ENCODE measurements around the gene EXOC7.

The EXOC7 gene

DNA sequence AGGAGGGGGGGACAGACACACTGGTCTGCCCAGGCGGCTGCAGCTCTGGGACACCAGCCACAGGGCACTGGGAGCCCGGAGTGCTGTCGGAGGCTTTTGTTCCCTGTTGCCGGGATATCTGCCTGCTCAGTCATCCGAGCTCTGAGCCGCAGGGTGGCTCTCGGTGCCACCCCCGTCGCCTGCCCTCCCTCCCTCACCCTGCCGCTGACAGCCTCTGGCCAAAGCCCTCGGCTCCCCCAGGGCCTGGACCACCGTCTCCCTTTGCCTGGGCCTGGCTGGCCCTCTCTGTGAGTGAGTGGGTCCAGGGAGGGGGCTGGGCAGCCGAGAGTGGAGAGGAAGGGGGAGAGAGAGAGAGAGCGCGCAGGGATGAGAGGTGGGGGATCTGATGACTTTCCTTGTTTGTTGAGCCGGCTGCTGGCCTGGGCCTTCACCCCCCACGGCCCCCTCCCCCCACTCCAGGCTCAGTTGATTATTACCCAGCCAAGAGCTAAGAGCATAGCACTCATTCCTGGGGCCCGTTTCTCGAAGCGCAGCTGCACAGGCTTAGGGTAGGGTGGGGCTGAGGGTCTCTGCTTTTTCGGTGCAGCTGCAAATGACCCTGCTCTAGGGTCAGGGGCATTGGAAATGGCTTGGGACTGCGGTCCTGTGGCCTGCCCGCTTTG, 34.8 kb upstream of the EXOC7 start:
- DNase-seq (ENCODE audit: low read depth in 2 of 2): no peak

DNA sequence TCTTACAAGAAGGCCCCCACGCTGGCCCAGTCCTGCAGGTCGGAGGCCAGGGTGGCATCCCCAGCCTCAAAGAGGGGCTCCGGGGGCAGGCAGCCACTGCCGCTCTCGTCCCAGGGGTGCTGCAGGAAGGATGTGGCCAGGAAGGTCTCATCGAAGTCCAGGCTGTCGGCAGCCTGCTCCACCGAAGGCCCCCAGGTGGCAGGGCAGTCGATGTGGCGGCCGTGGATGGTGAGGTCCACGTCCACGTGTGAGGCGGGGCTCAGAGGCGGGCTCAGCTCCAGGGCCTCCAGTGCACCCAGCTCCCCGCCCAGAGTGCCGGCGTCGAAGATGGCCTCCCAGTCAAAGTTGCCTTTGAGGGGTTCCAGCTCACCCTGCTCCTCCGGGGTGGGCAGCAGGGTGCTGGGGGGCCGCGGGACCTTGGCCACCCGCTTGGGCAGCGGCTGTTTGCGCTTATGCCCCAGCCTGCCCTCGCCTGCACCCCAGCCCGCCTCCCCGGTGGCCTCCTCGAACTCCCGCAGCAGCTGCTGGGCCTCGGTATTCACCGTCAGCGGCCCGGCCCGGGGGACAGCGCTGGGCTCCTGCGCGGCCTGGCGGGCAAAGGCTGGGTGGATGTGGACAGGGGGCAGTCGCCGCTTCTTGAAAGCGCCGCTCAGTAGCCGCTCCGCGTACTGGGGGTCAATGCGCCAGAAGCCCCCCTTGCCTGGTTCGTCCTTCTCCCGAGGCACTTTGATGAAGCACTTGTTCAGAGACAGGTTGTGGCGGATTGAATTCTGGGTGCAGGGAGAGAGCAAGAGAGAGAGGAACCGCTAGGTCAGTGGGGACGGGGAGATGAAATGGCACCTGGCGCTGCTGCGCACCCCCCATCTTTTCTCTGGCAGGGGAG, 34.0 kb upstream of the EXOC7 start:
- no peak for DNase-seq (ENCODE audit: low read depth in 2 of 2)

DNA sequence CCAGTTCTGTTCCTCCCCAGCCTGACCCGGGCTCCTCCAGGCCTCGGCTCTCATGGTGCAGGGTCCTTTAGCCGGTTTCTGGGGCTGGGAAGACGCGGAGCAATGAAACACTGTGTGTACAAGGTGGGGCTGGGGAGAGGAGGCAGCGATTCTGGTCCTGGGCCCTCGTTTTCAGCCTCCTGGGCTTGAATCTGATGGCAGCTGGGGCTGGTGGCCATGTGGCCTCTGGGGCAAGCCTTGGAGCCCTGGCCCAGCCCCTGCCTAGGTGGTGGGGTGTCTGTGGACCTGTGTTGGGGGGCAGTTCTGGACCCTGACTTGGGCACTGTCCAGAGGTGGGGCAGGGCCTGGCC, 33.4 kb upstream of the EXOC7 start:
- DNase-seq (ENCODE audit: low read depth in 2 of 2): no peak

DNA sequence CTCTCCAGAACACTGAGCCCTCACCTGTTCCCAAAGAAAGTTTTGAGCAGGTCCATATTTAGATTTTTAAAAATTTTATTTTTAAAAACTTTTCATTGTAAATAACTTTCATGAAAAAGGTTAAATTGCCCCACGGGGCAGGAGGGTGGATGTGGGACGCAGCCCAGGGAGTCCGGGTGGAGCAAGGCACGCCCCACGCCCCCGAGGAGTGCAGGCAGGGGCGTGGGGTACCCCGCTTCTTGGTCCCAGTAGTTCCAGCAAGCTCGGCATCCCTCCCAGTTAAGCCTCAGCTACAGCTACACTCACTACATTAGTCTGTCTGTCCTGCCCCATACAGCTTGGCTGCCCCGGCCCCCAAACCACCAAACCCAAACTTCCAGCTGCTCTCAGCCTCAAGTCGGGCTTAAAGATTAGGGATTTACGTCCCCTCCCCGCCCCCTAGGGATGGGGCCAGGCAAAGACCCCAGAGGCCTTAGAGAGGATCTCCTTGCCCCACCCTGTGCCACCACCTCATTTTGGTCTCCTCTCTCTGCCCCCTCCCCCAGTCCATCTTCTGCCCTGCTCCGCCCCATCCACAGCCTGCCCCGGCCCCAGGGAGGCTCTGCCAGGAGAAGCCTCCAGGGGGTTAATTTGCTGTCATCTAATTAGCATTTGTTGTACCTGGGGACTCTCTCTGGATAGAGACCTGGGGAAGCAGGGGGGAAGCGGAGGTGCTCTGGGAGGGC, 32.9 kb upstream of the EXOC7 start:
- DNase-seq (ENCODE audit: low read depth in 2 of 2): no peak

DNA sequence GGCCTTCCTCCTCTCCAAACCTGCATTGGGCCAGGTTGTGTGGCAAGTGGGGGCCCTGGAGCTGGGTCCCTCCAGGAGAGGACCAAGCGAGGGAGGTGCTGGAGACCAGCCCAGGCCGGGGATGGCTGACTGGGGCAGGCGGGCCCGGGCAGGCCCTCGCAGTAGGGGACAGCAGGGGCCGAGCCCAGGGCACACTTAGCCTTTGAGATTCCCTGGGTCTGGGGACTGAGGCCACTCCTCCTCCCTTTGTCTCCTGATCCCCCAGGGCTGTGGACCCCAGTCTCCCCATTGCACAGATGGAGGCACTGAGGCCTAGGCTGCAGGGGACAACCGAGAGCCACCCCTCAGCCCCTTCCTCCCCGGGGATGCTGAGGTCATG, 32.2 kb upstream of the EXOC7 start:
- DNase-seq (ENCODE audit: low read depth in 2 of 2): no peak

DNA sequence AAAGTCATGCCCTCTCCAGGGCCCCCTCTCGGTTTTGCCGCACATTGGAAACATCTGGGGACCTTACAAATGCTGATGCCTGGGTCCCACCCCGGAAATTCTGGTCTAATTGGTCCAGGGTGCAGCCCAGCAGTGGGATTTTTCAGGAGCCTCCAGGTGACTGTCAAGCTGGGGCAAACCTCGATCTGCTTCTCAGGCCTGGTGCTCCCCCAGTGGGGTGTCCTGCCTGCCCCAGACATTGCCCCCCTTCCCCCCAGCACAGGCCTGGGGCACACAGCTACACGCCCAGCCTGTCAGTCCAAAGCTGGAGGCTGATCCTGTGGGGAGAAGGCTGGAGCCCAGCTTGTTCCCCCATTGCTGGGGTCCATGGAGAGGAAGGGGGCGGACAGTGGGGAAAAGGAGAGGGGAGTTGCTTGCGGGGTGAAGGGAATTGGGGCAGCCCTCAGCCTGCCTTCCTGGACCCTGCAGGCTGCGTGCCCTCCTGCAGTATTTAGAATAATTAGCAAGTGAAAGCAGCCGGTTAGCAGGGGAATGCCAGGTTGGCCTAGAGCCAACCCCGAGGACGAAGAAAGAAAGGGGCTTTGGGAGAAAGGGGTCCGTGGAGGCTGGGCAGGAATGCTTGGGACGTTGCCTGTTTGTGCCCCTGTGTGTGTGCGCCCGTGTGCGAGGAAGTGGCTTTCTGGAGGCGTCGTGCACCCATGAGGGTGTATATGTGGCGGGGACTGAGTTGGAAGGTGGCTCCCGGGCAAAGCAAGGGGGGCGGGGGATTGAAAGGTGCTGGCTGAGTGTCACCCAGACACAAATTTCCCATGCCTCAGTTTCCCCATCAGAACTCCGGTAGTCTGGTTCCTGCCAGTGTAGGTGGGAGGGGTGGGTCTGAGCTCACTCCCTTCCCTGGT, 31.6 kb upstream of the EXOC7 start:
- DNase-seq (ENCODE audit: low read depth in 2 of 2): no peak

DNA sequence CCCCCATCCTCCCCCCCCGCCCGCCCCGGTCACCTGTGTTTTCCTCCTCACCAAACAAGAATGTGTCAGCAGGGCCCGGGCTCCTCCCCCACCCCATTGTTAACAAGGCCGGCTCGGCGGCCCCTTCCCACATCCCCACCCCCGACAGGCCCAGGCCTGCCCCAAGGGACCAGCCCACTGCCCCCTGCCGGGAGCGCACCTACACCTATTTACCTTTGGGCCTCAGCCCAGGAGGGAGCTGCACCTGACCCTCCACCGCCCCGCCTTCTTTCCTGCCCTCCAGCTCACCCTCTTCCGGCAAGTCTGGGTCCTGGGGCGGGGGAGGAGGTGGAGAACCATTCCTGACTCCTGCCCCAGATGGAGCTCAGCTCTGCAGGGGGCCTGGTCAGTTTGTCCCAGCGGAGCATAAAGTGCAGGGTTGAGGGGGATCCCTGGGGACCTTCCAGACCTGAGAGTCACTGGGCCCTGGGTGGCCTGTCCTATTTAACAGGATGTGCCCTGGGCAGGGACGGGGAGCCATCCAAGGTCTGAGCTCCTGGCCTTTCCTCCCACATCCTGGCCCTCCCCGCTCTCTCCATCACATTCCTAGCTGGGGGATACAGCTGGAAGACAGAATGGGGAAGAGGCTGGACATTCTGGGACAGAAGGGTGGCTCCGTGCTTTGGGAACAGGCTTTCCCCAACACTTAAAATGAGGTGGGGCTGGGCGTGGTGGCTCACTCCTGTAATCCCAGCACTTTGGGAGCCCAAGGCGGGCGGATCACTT, 29.2 kb upstream of the EXOC7 start:
- no peak for DNase-seq (ENCODE audit: low read depth in 2 of 2)

DNA sequence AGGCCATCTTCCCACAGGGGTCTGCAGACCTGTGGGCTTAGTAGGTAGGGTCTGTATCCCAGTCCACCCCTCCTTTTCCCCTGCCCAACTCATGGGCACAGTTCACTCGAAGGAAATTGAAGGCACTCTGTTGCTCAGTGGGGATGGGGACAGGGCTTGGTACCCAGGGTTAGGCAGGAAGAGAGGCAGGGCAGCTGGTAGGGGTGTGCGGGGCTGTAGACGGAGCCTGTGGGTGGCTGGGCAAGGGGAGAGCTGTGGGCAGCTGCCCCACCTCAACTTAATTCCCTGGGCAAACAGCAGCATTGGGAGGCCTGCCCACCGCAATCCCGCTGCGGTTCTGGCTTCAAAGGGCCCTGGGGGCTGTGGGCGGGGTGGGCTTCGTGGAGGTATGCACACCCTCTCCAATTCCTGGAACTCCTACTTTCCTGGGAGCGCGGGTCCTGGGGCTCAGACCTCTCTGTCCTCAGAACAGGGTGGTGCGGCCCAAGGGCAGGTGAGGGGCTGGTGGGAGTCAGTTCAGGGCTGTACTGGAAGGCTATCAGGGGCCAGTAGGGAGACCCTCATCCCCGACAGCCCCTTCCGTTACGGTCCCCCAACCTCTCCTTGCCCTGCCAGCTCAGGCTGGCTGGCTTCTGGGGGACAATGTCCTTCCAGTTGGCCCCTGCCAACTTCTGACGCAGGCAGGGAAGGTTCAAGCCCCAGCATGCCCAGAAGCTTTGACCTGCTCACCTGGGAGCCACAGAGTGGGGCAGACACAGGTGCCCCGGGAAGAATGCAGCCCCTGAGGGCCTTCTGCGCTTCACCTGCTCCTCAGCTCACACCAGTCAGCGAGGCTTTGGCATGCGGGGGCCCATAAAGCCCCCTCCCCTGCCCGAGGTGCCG, 28.3 kb upstream of the EXOC7 start:
- no peak for DNase-seq (ENCODE audit: low read depth in 2 of 2)

DNA sequence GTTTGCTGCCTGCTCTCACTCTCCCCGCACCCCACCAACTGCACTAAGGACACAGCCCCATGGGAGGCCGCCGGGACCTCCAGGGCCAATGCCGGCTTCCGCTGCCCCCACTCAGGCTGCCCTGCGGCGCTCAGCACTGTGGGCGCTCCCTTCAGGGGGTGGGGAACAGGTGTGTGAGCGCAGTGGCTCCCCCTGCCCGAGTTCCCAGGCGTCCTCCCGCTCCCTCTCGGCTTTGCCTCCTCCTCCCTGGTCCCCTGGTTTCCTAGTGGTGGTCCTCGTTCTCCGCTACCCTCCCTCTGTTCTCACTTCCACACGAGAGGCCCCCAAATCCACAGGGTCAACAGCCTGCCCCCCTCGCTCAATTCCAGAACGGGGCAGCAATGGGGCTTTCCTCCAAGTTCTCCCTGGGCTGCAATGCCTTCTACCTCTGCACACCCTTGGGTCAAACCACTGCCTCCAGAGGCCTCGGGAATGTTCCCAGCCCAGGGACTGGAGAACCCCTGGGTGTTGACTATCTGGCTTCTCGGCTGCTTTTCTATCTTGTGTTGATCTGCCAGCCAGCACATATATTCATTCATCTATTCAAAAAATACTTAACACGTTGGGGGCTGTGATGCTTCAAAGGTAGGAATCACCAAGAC, 27.6 kb upstream of the EXOC7 start:
- DNase-seq (ENCODE audit: low read depth in 2 of 2): no peak

DNA sequence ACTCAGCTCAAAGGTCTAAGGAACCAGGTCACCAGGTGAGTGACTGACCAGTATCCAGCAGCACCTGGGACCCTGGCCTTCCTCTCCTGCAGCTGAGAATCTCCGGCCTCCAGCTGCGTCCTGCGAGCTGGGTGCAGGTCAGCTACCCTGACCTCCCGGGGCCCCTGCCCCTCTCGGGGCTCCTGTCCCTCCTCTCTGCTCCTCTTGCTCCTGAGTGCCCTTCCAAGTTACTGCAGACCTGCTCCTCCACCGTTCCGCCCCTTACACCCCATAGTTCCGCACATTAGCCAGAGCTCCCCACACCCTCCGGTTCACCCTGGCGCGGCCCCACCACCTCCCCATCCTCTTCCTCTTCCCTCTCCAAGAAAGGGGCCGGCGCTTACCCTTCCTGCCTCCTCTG, 26.9 kb upstream of the EXOC7 start:
- DNase-seq (ENCODE audit: low read depth in 2 of 2): no peak

DNA sequence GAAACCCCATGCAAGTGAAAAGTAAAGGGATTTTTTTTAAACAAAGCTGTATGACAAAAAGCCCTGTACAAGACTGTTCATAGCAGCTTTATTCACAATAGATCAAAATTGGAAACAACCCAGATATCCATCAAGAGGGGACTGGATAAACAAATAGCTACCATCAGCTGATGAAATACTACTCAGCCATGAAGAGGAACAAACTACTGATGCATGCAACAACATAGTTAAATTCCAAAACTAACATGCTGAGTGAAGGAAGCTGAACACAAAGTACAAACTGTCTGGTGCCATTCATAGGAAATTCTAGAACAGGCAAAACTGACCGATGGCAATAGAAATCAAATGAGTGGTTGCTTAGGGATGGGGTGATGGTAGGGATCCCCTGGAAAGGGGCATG, 22.3 kb upstream of the EXOC7 start:
- no peak for DNase-seq (ENCODE audit: low read depth in 2 of 2)

DNA sequence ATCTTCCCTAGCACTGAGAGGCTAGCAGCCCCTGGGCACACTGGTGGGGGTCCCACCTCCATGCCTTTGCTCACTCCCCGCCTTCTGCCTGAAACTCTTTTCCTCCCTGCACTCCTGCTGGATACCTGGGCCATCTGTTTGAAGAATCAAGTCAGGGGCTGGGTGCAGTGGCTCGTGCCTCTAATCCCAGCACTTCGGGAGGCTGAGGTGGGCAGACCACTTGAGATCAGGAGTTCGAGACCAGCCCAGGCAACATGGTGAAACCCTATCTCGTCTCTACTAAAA, 21.7 kb upstream of the EXOC7 start:
- no peak for DNase-seq (ENCODE audit: low read depth in 2 of 2)

DNA sequence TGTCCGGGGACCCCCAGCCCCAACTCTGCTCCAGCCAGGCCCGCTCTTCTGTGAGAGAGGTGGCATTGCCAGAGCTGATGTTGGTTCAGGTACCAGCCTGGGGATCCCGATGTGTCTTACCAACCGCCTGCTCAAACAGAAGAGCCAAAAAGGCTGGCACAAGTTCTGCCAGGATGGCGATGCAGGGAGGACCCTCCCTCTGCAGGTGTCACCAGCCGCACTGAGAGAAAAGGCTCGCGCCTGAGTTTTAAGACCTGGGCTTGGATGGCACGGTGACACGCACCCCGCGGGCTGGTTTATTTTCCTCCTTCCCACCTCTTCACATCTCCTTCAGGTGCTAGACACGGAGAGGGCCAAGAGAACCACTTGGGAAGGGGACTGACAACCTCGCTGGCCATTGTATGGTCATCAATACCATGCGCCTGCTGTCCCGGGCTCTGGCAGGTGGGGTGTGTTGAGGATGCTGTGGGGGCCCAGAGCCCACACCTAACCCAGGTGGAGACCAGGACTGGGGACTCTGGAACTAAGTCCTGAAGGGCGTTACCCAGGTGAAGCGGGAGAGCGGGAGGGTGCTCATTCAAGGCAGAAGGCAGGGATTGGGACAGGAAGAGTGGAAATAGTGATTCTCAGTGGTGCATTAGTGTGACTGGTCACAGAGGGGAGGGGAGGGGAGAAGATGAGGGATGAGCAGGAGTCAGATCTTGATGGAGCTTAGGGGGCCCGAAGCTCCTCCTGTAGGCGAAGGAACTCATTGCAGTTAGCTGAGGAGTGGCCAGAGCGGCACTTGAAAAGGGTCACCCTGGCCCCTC, 21.2 kb upstream of the EXOC7 start:
- no peak for DNase-seq (ENCODE audit: low read depth in 2 of 2)

DNA sequence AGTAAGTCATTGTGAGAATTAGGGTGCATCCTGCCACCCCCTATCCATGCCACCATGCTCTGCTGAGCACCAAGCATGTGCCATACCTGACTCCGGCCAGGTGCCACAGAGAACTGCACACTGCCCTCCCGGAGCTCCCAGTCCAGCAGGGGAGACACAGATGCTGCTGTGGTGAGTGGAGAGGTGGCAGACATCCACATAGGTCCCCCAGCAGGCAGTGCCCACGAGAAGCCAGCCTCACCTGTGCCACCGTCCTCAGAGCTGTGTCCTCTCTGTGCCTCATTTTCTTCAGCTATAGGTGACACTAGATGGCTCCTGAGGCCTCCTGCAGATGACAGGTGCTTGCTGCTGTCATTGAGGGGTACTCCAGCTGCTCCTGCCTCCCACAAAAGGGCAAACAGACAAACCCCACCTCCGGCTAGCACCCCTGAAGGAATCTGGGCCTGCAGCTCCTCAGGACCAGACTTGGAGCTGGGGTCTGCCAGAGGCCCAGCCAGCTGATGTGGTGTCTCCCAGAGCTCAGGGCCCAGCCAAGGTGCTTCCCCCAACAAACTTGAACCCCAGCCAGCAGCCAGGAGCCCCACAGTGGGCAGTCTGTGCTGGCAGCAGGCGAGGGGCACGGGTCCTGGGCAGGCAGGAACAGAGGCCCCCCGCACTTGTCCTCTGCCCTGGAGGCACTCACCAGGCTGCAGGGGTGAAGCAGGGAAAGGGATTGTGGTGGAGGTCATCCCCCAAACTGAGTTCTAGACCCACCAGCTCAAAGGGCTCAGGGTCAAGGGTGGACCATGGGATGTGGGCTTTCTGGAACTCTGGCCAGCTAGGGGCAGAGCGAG, 20.4 kb upstream of the EXOC7 start:
- no peak for DNase-seq (ENCODE audit: low read depth in 2 of 2)

DNA sequence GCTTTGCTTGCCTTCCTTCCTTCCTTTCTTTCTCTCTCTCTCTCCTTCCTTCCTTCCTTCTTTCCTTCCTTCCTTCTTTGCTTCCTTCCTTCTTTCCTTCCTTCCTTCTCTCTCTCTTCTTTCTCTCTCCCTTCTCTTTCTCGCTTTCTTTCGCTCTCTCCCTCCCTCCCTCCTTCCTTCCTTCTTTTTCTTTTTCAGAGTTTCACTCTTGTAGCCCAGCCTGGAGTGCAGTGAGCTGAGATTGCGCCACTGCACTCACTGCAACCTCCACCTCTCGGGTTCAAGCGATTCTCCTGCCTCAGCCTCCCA, 19.6 kb upstream of the EXOC7 start:
- DNase-seq (ENCODE audit: low read depth in 2 of 2): no peak

DNA sequence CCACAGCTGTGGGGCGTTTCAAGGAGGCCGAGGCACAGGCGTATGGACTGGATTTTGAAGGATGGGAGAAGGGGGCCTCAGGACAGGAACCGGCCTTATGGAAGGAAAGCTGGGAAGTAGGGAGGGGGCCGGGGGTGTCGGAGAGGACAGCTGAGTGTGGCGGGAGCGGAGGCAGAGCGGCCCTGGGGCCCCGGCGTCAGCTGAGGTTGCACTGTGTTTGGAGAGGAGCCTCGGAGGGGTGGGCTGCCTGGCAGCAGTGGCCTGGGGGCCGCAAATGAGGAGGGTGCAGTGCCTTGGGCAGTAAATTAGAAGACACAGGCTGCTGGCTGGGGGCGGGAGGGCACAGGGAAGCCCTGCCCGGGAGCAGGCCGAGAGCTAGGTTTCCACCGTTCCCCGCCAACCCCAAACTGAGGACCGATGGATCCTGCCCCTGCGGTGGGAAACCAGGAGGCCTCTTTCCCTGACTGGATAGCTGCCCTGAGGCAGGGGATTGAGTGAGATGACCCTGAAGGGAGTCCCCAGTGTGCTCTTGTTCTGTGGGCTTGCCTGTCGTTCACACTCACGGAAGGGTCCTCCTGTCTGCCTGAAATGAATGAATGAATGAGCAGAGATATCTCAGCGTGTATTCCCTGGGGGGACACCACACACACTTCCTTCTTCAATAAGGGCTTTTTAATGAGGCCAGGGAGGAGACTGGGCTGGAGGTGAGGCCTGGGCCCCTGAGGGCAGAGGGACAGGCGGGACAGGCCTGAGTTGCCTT, 19.0 kb upstream of the EXOC7 start:
- DNase-seq (ENCODE audit: low read depth in 2 of 2): no peak

DNA sequence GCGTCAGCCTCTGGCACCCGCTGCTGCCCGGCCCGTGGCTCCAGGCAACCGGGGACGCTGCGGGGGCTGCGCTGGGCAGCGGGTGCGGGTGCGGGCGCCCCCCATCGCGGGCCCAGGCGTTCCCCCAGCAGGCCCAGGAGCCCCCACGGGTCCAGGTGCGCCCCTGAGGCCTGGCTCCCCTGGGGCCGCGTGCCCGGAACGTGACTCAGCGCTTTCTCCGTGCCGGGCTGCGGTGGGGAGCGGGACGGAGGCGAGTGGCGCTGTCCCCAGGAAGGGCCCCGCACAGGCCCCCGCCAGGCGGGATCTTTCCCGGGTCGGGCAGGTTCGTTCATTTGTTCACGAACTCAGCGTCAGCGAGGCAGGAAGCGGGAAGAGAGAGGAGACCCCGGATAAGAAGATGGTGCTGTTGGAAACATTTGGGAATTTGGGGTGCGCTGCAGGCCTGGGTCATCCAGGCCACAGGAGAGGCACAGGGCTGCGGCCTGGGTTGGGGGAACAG, 18.4 kb upstream of the EXOC7 start:
- no peak for DNase-seq (ENCODE audit: low read depth in 2 of 2)

All from stimulated activated CD8-positive, alpha-beta memory T cell treated with anti-CD3 and anti-CD28 coated beads, Interleukin-7, amount 100 ng/mL, for 1 hour (primary cell).